ENCODE data around the gene ZNF521.
"Not testable (repeated sequence)": the region's sequence is repeated elsewhere in the genome, so short reads cannot be mapped to it uniquely, and the experiment has no call there.

ZNF521 gene

DNA sequence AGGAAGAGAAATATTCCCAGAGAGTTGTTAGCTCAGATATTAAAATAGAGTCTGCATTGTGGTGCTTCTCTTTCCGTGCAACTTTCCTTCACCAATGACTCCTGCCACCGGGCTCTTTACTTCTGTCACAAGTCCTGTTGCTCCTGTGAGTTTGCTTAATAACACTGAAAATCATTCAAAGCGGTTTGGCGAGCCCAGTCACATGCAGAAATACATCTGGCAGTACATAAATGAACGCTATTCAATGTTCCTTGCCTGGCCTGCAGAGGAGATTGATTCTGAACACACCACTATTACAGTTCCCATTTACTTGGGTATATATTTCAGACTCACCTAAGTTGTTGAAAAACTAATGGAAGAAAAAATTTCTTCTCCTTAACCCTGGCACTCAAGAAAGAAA lies 276.6 kb downstream of the ZNF521 start:
- DNase-seq (ENCODE audit: low read depth) = no peak

DNA sequence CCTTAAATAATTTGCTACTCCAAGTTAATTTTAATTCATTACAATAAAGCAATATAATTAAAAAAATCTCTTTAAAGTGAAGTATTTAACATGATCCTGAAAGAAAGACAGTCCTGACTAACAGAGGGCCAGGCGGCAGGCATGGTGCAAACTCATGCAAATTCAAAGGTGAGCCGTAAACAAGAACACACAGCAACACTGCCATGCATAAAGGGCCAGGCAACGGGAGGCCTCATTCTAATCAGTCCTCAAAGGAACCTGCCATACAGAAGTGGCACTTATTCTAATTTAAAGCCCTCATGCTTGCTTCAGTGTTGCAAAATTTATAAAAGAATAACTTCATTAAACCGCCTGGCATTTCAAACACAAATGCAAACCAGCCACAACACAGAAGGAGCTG lies 277.0 kb downstream of the ZNF521 start:
- no peak for DNase-seq (ENCODE audit: low read depth)

DNA sequence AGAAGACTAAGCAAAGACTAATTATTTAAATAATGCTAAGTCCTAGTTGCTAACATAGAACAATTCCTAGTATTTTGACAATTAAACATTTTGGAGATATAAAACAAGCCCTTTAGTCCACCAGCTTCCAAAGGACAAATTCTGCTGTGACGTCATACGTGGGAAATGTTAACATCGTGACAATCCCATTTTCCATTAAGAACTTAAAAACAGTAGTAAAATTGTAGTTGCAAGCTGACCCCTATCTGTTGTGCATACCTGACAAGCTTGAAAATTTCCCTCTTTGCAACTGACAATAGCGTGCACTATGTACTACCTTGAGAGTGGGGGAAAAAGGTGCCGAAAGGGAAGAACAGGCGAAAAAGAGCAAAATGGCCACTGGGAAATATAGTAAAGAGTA lies 279.8 kb downstream of the ZNF521 start:
- no peak for DNase-seq (ENCODE audit: low read depth)

DNA sequence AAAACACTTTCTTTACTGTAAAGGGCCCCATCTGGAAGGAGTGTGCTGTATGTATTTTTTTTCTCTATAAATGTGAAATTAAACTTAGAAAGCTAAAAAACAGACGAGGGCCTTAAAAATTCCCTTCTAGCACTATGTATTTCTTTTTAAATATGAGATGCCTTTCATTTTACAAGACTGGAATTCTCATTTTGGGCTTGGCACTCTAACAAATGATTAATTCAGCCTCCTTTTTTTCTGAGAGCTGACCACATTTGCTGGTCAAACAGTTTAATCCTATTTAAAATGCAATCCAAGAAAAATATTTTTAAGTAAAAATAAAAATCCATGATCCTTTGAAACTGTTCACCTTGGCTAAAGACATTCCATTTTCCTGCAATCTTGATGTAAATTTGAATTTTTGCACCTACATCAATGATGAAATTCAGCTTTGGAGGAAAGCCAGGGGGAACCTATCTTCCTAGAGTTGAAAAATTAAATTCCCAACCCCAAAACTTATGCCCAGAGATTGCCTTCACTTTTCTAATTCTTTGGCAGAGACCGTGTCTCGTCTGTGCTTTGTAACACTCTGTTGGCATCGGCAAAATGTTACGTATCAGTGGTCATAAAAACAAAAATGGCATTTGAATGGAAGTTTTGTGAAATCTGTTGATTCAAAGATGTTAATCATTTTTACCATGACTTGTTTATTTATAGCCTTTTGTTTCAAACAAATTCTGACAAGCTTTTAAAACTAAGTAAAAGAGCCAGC lies 284.5 kb downstream of the ZNF521 start:
- no peak for DNase-seq (ENCODE audit: low read depth)

DNA sequence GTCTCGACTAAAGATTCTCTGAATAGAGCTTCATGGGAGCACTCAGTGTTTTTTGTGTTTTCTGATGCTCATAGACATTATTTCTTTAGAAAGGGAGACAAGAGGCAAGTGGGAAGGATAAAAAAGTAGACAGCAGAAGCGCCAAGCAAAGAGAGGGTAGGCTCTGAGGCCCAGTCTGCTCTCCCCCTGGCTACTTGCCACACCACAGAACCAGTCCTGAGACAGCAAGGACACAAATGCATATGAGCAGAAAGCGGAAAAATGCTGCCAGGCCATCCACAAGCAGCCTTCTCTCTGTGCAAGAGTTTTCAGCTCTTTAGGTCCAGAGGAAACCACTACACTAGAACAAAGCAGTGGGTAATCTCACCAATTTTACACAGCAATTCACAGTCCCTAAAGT lies 285.4 kb downstream of the ZNF521 start:
- no peak for DNase-seq (ENCODE audit: low read depth)

DNA sequence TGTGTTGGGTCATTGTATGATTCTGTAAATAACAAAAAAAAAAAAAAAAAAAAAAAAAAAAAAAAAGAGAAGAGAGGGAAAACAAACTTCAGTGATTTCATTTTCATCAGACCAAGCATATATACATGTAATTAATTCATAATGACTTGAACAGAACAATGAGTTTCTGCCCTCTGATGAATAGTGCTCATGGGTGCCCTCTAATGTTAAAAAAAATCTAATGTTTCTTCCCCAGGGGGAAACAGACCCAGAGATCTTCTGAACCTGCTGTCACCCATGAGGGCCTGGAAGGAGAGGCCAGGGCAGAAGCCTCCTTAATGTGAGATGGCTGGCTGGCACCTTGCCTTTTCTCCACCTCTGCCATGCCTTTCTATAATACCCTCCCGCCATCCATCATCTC lies 289.2 kb downstream of the ZNF521 start:
- no peak for DNase-seq (ENCODE audit: low read depth)

DNA sequence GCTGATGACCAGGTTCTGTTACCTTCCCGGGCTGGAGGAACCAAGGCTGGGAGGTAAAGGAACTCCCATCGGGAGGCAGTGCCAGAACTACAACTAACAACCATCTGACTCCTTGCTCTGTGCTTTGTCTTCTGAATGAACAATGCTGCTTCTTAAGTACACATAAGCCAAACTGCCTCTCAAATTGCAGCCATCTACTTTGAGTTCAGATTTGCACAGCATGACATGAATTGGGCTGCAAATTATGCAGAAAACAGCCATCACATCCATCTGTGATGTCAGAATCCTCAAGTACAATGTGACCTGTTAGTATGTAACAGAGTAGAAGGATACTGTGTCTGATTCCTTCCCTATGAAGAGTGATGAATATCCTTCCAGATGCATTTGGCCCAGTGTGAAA lies 290.6 kb downstream of the ZNF521 start:
- no peak for DNase-seq (ENCODE audit: low read depth)

DNA sequence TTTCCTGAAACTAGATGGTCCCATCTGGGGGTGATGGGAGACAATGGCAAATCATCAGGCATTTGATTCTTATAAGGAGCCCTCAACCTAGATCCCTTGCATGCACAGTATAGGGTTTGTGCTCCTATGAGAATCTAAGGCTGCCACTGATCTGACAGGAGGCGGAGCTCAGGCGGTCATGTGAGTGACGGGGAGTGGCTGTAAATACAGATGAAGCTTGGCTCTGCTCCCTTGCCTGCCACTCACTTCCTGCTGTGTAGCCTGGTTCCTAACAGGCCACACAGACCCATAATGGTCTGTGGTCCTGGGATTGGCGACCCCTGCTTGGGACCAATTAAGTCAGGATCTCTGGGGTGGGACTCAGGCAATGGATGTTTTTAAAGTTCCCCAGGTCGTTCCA lies 293.4 kb downstream of the ZNF521 start:
- DNase-seq (ENCODE audit: low read depth) = no peak

DNA sequence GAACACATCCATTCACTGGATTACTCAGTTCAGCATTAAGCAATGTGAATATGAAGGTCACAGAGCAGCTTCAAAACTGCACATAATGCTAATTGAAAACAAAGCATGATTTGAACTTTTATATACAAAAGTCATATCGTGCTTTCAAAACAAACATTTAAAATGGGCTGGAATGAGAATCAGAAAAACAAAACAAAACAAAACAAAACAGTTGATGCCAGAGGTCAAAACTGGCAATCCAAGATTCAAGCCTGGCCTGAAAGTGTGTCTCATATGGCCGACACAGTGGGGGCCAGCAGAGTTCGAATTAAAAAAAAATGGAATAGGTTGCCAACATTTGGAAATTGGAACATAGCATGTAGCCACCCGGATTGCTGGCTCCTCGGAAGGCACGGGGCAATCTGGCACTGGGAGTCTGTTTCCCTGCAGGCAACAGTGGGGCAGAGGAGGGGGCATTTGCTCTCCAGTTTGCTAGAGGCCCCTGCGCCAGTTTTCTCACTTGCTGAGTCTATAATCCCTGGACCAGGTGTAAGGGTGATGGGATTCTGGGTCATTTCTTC lies 294.4 kb downstream of the ZNF521 start:
- DNase-seq (ENCODE audit: low read depth) = no peak

DNA sequence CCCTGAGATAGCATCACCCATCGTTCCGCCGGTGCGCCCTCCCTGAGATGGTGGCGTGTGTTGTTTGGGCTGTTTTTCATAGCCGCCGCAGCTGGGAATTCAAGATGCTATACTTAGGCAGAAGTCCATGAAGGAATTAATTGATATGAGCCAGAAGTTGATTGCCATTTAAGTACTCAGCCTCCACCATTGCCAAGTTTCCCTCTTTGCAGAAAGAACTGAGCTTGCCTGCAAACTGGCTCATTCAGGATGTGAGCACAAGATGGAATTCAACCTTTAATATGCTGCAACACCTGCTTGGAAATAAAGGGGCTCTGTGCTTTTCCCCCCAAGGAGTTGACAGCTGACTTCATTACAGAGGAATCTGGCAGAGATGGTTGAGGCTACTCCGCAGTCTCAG lies 295.5 kb downstream of the ZNF521 start:
- DNase-seq (ENCODE audit: low read depth) = no peak

DNA sequence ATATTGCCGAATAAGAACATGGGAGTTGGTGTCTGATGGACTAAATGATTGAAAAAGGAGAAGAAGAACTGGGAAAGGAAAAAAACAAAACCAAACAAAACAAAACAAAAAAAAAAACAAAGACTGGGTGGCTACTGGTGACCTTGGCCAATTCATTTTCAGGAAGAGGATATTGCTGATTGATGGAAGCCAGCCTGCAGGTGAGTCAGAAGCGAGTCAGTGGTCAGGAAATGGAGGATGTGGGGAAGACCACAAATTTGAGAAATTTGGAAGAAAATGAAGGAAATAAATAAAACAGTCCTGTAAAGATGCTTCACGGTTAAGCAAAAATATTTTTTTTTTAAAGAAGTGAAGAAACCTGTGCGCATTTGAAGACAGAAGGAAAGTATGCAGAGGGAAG lies 296.9 kb downstream of the ZNF521 start:
- no peak for DNase-seq (ENCODE audit: low read depth)

DNA sequence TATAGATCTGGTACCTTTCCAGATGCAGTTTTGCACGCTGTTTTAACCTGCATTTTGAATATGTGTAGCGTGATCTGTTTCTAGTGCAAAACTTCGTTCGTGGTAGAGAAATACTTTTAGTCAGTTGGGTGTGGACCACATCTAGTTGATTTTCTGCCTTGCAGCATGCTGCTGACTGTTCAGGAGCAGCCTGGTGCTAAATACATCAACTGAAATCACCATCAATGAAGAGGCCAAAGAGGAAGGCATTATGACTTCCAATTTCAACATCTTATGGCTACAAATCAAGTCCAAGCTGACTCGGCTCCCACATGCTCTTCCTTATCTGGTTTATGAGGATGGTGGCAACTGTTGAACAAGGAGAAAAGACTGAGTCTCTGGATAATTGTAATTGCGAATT lies 298.5 kb downstream of the ZNF521 start:
- no peak for DNase-seq (ENCODE audit: low read depth)

DNA sequence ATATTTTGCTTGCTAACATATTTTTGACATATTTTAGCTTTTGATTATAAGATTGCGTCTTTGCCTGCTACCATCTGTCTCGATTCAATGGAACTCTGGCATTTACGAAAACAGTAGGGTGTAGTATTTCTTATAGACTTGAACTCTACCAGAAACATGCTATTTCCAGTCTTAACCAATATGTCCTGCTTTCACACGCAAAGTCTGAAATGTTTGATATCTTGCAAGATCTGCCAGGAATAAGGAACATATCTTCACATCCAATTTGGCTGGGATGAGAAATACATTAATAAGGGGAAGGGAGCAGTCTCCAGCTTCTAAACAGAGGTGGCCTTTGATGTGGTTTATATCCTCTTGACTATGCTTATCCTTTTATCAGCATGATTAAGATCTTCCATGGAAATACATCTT lies 299.4 kb downstream of the ZNF521 start:
- DNase-seq (ENCODE audit: low read depth) = no peak

DNA sequence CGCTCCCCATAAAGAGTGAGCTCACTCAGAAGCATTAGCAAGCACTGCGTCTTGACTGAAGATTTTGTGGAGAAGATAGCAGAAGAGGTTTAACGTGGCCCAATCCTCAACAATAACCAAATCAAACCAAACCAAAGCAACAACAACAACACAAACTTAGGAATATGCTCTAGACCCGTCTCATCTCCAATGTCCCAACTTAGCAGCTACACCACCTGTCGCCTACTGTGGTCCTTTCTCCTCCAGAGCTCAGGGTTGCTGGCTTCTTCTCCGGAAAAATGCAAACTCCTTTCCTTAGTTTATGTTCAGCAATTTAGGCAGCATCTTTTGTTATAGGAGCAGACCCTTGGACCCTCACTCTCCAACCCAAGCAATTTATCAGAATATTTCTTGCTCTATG lies 301.4 kb downstream of the ZNF521 start:
- DNase-seq (ENCODE audit: low read depth) = no peak

DNA sequence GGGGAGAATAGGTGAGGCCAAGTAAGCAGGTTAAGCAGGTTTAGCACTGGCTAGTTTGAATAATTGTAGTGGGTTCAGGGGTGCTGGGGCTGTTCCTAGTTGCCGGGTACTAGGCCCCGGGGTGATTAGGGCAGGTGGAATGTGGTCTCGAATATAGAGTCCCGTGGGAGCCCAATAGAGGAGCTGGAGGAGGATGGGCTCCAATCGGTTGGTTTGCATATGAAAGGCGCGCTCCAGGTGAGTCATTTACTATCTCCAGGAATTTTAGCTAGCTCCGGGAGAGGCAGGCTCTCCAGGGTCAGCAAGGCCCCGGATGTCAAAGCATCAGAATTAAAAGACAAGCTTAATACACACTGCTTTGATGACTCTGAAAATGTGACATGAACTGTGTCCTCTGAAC lies 304.0 kb downstream of the ZNF521 start:
- DNase-seq (ENCODE audit: low read depth) = no peak

DNA sequence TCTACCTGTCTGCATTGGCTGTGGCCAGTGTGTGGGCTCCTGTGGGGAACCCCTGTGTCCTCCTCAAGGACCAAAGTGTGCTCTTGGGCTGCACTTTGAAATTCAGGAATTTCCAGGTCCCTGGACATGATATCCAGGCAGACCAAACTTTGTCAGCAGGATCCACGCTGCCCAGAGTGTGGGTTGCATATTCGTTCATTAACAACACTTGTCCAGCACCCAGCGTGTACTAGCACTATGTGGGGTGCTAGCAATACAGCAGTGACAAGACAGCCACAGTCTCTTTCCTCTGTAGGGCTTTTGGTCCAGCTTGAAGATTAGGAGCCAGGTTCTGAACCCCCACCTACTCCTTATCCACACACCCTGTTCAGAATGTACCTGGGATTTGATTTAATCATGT lies 304.5 kb downstream of the ZNF521 start:
- no peak for DNase-seq (ENCODE audit: low read depth)

DNA sequence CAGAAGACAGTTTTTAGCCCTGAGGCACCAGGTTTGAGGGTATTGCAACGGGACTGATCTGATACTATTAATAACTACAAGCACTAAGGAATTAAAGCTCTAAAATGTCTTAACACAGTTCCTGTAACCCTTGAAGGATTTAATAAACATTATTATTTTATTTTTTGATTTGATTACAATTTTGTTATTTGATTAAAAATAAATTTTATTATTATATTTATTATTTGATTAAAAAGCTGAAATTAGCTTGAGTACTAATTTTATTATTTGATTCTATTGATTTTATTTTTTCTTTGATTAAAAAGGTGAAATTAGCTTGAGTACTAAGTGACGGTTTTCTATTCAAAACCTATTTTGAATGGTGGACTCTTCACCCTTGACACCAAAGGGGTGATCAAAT lies 307.3 kb downstream of the ZNF521 start:
- no peak for DNase-seq (ENCODE audit: low read depth)

DNA sequence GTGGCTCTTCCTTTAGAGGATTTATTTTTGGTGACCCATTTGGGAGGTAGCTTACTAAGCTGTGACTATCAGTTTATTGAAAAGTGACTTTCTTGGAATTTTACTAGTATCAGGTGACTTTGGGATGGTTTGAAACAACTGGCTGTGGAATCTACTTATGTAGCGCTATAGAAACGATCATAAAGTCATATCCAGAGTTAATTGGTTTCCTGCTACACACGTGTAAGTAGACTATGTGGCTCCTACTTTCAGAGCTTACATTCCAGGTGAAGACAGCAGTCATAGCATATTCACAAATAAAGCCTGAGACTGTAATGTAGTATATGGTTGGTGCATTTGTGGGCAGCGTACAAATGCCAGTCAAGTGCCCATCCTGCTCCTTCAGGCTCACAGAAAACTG lies 308.9 kb downstream of the ZNF521 start:
- DNase-seq (ENCODE audit: low read depth) = no peak

DNA sequence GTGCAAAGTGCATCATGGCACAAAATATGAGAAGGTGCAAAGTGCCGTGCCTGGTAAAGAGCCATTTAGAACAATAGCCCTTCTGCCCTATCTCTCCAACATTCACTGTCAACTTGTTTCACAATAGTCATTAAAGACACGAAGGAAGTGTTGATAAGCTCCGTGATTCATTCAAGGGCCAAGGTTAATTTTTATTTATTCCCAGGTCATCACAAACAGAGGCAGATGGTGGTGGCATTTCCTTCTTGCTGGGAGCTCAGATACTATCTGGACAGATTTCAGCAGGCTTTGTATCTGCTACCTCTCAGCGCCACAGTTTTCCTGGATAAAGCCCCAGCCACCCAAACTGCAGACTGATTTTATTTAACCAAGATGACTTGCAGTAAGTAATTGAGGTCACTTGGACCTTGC lies 309.3 kb downstream of the ZNF521 start:
- no peak for DNase-seq (ENCODE audit: low read depth)

DNA sequence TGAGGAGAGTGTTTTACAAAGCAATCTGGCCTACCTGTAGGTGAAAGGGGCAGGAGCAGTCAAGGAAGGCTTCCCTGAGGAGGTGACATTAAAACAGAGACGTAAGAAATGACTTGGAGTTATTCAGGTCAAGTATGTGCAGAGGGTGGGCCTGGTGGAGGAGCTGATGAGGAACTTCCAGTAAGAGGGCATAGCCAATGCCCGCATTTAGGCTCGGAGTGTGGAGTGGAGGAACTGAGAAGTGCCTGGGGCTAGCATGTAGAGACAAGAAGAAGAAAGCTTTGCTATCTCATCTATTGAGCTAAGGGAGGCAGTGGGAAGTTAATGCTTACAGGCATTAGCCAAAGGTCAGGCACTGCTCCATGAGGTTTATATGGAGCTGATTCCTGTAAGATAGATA lies 312.2 kb downstream of the ZNF521 start:
- no peak for DNase-seq (ENCODE audit: low read depth)

DNA sequence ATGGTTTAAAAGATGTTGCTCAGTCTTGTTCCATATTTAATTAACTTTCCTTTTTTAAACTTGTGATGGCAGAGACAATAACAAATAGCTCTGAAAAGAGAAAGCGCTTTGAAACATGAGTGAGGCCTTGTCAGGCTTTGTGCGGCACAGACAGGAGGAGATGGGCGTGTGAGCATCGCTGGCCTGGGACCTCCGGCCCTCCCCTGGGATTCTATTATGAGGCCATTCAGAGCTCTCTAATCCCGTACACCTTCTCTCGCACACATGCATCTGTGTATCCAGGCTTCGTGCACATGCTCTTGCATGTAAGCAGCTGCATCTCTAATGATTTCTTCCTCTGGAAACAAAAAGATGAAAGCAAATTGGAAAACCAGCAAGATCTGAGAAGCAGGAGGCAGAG lies 313.7 kb downstream of the ZNF521 start:
- no peak for DNase-seq (ENCODE audit: low read depth)

DNA sequence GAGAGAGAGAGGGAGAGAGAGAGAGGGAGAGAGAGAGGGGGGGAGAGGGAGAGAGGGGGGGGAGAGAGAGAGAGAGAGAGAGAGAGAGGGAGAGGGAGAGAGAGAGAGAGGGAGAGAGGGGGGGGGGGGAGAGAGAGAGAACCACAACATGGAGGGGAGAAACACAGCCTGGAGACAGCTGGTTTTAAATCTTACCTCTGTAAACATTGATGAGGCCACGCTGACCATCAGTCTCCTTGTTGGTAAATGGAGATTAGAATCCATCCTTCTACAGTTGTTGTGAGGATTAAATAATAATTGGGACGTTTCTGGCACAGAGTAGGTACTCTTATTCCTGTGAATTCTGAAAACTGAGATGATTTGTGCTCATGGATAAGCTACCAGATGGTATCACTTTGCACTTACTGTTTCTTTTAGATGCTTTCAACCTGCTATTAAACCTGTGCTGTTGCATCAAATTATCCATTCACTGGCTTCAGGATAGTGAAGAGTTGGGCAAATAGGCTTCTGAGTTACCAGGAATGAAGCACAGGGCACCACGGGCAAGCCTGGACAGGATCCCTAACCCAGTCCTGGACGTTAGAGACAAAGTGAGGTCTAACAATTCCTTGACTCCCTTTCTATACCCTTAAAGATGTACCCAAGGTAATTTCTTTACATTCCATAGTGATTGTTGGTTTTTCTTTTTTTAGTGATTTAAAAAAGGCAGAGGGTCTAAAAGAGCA lies 318.1 kb downstream of the ZNF521 start:
- no peak for DNase-seq (ENCODE audit: low read depth)

DNA sequence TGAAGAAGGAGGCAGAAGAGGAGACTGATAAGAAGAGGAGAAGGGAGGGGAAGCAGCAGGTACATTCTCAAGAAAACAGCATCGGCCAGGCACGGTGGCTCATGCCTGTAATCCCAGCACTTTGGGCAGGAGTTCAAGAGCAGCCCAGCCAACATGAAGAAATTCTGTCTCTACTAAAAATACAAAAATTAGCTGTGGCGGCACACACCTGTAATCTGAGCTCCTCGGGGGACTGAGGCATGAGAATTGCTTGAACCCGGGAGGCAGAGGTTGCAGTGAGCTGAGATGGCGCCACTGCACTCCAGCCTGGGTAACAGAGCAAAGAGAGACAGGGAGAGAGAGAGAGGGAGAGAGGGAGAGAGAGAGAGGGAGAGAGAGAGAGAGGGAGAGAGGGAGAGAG lies 318.8 kb downstream of the ZNF521 start:
- DNase-seq (ENCODE audit: low read depth) = not testable (repeated sequence)

DNA sequence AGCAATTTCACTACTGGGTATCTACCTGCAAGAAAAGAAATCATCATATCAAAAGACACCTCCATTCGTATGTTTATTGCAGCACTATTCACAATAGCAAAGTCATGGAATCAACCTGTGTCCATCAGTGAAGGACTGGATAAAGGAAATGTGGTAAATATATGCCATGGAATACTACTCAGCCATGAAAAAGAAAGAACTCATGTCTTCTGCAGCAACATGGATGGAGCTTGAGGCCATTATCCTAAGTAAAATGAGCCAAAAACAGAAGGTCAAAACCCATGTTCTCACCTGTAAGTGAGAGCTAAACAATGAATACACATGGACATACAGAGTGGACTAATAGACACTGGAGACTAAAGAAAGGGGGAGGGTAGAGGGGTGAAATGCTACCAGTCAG lies 322.2 kb downstream of the ZNF521 start:
- DNase-seq (ENCODE audit: low read depth) = no peak
